Measurements from ENCODE around the gene DDHD1. TPM values are rescaled to one million over a fixed set of nuclear protein-coding genes. Genes with fewer than 3 reads are reported as not detected.

Gene DDHD1
- total RNA-seq, 1 donor from 2014 or later, result 14.5 TPM

DNA sequence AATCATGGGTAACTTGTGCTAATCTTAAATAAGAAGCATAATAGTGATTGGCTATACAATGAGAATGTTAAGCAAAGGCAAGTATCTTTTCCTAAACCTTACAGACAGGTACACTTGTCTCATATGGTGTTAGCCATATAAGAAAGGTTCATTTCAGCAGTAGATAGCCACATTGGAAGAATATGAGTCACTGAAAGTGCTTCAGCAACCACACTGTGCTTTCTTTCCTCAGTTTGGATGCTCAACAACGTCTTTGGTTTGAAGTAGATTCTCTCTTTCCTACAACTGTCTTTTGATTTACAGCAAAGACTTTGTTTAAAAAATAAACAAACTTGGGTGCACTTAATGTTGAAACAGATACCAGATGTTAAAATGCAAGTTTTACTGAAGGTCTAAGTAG, 8.9 kb downstream of the DDHD1 start:
- H3K4me2 ChIP-seq (ENCODE audit: low read length), result no peak overlapping the region
- H3K36me3 Mint-ChIP-seq (ENCODE audit: low read depth, unreplicated experiment), result peaks cover 2% of the 10 kb centered on the region
- no peak overlapping the region for H3K9ac ChIP-seq (ENCODE audit: low read length)
- FAIRE-seq (no peak), DNase-seq (ENCODE audit: low read depth) (no peak)
- no peaks in the 10 kb centered on the region for H3K4me1 ChIP-seq (ENCODE audit: insufficient read depth, low read length)
- peaks cover 8% of the 10 kb centered on the region for H3K4me1 Mint-ChIP-seq (ENCODE audit: low read depth, unreplicated experiment)
- no peak overlapping the region for H3K27ac ChIP-seq (ENCODE audit: low read depth, low read length)
- no peaks in the 10 kb centered on the region for H3K27me3 ChIP-seq (ENCODE audit: insufficient read depth, low read length)
- H2AFZ ChIP-seq (ENCODE audit: low read depth, low read length), result no peak overlapping the region
- no peak overlapping the region for H3K4me3 ChIP-seq (ENCODE audit: insufficient read depth, low read depth, low read length)
- no peaks in the 10 kb centered on the region for H4K20me1 ChIP-seq (ENCODE audit: insufficient read depth, low read length)
- TF ChIP-seq EZH2 (IDR thresholded peaks at IDR 0.05; ENCODE audit: insufficient read depth, low read length) (no peak), CTCF (IDR thresholded peaks at IDR 0.05; ENCODE audit: insufficient read depth, low read depth, low read length) (no peak)
- H3K36me3 ChIP-seq (ENCODE audit: insufficient read depth, low read length), result peaks cover 2% of the 10 kb centered on the region
- H3K27me3 Mint-ChIP-seq (ENCODE audit: low read depth, unreplicated experiment), result no peaks in the 10 kb centered on the region
- H3K79me2 ChIP-seq (ENCODE audit: insufficient read depth, low read length), result peaks cover 48% of the 10 kb centered on the region
- H3K27ac Mint-ChIP-seq (ENCODE audit: unreplicated experiment), result no peak overlapping the region
- peaks cover 10% of the 10 kb centered on the region for H3K9me3 Mint-ChIP-seq (ENCODE audit: unreplicated experiment)
- H3K9me3 ChIP-seq (ENCODE audit: insufficient read depth, low read depth, low read length), result peaks cover 9% of the 10 kb centered on the region
- H3K4me3 Mint-ChIP-seq (ENCODE audit: unreplicated experiment), result no peak overlapping the region

DNA sequence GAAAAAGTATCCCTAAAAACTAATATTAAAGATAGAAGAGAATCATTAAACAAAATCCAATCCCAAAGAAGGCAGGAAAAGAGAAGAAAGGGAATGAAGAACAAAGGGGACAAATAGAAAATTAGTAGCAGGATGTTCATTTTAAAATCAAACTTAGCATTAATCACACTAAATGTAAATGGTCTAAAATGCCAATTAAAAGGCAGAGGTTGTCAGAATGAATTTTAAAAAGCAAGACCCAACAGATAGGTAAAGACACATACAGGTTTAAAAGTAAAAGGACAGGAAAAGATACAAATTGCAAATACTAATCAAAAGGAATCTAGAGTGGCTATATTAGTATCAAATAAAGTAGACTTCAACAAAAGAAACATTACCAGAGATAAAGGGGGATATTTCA, 12.5 kb downstream of the DDHD1 start:
- peaks cover 14% of the 10 kb centered on the region for H3K9me3 Mint-ChIP-seq (ENCODE audit: unreplicated experiment)
- H3K79me2 ChIP-seq (ENCODE audit: insufficient read depth, low read length), result peaks cover 32% of the 10 kb centered on the region
- FAIRE-seq, result no peak

More for the DNA sequence above, 12.5 kb downstream of the DDHD1 start:
- no peaks in the 10 kb centered on the region for H3K27me3 Mint-ChIP-seq (ENCODE audit: low read depth, unreplicated experiment)
- no peak for DNase-seq (ENCODE audit: low read depth)
- Histone ChIP-seq H3K9ac (ENCODE audit: low read length) (no peak overlapping the region), H3K27me3 (ENCODE audit: insufficient read depth, low read length) (no peaks in the 10 kb centered on the region), H3K27ac (ENCODE audit: low read depth, low read length) (no peak overlapping the region), H3K4me2 (ENCODE audit: low read length) (no peak overlapping the region), H3K9me3 (ENCODE audit: insufficient read depth, low read depth, low read length) (peaks cover 9% of the 10 kb centered on the region), H4K20me1 (ENCODE audit: insufficient read depth, low read length) (no peaks in the 10 kb centered on the region), H3K36me3 (ENCODE audit: insufficient read depth, low read length) (peaks cover 2% of the 10 kb centered on the region), H3K4me3 (ENCODE audit: insufficient read depth, low read depth, low read length) (no peak overlapping the region), H3K4me1 (ENCODE audit: insufficient read depth, low read length) (no peaks in the 10 kb centered on the region), H2AFZ (ENCODE audit: low read depth, low read length) (no peak overlapping the region)
- H3K4me1 Mint-ChIP-seq (ENCODE audit: low read depth, unreplicated experiment), result peaks cover 8% of the 10 kb centered on the region
- H3K27ac Mint-ChIP-seq (ENCODE audit: unreplicated experiment), result no peak overlapping the region
- H3K36me3 Mint-ChIP-seq (ENCODE audit: low read depth, unreplicated experiment), result peaks cover 5% of the 10 kb centered on the region
- no peak for TF ChIP-seq CTCF (IDR thresholded peaks at IDR 0.05; ENCODE audit: insufficient read depth, low read depth, low read length)
- TF ChIP-seq EZH2 (IDR thresholded peaks at IDR 0.05; ENCODE audit: insufficient read depth, low read length), result no peak
- no peak overlapping the region for H3K4me3 Mint-ChIP-seq (ENCODE audit: unreplicated experiment)

Data from astrocyte (in vitro differentiated cells and primary cell).